Measurements from ENCODE around the gene DGKG.

The DGKG gene

DNA sequence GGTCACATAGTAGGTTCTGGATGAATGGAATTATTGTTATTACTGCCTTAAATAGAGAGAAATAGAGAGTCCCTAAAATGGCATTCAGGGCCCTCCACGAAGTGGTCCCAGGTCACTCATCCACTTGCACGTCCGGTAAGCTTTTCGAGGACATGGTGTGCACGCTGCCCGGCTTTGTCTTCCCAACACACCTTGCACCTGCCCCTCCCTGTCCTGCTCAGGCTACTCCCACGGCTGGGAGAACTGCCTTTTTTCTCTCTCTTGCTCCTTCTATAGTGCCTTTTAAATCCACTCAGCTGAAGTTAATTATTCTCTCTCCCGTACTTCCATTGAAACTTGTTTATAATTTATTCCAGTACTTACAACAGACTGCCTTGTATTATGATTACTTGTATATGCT, 5.6 kb upstream of the DGKG start:
- DNase-seq (ENCODE audit: low read depth) = no peak

DNA sequence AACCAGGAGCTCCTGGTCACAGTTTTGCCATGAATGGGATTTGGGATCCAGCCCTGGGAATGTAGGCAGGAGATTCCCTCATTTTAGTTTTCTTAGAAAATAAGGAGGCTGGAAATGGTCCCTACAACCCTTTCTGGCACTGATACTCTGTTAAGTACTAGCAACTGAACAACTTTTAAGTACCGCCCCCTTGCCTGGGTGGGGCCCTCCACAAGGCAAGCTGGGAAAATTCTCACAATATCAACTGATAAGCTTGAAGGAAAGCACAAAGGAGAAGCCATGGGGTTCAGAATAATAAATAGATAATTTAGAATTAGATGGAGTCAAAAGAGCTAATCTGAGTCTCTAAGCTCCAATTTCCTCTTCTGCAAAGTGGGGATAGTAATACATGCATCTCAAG, 4.2 kb upstream of the DGKG start:
- DNase-seq (ENCODE audit: low read depth) = no peak

DNA sequence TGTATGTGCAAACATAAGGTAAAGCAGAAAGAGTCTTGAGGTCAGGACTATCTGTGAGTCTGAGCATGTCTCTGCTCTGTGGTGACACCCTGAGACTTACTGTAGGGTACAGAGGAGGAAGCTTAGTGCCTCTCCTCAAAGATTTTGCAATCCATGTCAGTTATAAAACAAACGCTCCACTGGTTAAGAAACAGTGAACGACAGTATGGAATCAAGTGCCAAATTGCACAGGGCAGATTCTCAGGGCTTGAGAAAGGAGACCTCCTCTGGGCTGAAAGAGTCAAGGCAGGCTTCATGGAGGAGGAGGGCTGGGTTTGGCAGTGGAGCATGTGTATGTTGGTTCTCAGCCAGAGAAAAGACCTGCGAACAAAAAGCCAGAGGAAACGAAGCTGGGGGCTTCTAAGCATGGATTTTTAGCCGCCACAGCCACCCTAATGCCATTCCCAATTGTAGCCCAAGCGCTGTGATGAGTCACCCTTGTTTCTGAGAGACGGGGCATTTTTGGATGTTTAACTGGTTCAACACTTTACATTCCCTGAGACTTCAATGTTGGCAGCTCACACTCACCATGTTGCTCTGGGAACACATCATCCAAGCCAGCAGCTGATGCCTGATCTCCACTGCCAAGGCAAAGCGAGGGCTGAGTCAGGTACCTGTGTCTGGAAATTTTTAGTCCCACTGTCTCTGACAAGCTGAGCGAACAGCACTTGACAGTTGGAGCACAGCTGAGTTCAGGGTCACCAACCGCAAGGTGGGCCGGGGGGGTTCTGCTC, 3.4 kb upstream of the DGKG start:
- DNase-seq (ENCODE audit: low read depth) = no peak

DNA sequence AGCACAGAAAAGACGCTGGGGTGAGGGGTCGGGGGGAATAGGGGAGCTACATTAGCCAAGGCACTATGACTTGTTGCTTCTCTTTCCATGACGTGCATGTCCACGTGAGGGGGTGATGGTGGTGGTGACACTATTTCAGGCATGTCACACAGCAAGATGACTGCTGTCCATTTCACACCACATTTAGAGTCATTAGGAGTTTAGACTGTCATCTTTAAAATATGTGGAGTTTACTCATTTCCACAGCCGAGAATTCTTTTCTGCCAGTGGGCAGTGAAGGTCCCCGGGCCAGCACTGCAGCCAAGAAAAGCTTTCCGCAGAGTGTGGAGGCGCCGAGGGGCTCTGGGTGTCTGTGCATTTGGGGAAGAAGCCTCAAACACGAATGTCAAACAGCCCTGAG, 954 bp upstream of the DGKG start:
- no peak for DNase-seq (ENCODE audit: low read depth)

DNA sequence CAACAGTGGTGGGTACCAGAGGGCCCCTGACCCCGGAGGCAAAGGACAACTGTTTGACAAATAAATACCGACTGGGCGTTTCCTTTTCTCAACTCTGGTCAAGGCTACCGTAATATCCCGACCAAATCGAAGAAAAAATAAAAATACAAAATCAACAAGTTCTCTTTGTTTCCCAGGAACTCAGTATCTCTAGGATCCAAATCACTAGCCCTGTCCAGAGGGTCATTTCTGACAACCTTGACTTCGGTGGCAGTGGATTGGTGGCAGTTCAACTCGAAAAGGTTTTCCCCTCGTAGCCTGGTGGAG, 456 bp upstream of the DGKG start:
- DNase-seq (ENCODE audit: low read depth) = no peak

DNA sequence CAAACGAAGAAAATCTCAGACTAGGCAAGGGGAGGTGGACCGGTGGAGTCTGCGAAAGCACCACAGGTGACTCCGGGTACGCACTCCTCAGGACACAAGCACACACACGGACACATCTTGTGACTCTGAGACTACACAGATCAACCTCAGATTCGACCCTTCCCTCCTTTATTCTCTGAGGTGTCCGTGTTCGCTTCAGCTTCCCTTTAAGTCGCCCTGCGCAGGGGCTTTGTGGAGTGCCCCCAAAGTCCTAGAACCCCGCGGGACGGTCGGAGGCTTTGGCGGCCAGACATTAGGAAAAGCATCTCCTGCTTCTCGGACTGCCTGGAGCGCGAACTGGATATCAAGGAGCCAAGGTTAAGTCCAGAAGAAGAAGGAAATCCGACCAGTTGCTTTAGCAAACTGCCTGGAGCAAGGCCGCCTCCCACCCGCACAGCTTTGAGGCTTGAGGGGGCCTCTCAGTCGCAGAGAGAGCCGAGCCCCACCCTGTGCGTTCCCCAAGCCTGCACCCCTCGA, 730 bp downstream of the DGKG start:
- DNase-seq (ENCODE audit: low read depth) = no peak

DNA sequence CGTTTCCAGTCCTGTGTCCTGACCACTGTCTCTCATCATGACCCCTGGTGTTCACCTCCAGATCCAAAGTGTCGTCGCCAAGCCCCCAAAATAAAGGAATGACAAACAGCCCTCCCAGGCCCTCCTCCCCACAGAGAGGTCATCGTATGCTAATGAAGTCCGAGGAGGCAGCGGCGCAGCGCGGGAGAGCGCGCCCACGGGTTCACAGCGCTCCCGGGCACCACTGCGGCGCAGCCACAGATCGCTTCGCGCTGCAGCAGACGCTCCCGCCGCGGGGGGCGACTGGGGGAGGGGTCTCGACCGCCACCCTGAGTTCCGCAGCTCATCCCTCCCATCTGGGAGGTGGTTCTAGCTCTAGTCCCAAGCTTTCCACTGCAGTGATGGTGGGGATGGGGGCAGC, 1.3 kb downstream of the DGKG start:
- DNase-seq (ENCODE audit: low read depth) = no peak

DNA sequence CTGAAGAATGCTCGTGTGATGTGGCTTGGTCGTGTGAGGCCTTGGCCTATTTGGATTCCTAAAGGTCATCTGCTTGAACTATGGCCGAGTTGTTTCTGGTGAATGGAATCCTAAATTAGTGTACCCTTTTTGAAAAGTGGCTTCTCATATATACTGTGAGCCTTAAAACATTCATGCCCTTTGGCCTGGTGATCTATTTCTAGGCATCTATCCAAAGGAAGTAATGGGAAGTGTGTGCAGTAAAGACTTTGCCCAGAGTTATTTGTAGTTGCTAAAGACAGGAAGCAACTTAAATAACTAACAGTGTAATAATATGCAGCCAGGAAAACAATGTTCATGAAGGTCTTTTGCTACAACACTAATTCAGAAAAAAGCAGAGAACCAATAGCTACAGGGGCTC, 3.0 kb downstream of the DGKG start:
- DNase-seq (ENCODE audit: low read depth) = no peak

DNA sequence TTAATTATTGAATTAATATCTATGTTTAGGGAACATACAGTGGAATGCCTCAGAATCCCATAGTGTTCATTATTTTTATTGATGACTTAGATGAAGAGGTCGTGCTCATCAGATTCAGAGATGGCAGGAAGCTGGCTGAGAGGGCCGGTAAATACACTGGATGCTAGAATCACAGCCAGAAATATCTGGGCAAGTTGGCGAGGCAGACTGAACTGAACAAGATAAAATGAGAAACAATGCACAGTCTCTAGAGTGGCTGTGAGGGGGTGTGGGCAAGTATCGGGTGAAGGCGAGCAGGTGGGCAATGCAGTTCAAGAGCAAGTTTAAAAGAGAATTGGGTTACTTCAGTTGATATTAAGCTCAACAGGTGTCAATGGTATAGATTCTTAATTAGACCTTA, 5.9 kb downstream of the DGKG start:
- DNase-seq (ENCODE audit: low read depth) = no peak

DNA sequence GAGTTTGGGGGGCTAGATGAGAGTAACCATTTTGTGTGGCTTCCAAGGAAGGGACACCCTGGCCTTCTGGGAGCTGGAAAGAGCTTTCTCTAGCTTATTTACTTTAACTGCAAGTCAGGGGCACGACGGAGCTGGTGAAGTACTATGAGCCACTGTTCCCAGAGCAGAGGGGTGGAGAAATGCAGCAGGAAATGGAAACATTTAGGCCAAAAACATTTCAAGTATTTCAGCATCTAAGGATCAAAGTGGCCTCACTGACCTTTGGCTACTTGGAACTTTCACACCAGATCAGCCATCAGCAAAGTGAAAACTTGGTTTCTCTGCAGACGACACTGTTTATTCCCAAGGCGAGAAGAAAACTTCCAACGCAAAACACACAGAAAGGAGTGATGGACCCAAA, 7.9 kb downstream of the DGKG start:
- no peak for DNase-seq (ENCODE audit: low read depth)

DNA sequence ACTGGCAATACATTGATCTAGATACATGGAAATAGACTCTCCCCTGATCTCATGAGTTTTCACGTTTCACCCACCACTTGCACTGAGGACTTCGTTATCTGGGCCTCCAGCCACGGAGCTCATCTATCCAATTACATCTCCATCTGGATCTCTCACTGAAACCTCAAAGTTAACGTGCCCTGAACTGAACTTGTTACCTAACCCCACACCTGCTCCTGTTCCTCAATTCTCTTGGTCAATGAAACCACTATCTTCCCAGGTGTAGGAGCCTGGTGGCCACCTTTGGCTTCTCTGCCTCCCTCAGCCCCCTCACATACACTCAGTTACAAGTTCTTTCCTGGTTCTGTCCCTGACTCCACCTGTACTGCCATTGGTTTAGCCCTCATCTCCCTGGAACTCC, 9.7 kb downstream of the DGKG start:
- no peak for DNase-seq (ENCODE audit: low read depth)

DNA sequence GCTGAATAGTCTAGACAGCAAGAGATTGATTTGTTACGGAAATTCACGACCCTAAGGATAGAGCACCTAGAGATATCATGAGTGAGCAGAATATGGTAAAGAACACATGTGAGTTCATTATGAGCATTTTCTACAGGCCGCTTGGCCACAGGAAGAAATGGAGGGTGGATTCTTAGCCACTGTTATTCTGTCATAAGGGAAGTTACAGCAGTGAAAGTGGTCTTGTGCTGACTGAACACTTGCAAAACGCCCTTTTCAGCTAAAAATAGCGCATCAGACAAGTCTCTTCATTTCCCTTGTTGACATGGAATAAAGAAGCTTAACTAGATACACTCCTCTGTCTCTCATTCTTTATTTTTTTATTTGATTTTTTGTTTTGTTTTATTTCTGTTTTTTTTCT, 19.8 kb downstream of the DGKG start:
- DNase-seq (ENCODE audit: low read depth) = no peak

DNA sequence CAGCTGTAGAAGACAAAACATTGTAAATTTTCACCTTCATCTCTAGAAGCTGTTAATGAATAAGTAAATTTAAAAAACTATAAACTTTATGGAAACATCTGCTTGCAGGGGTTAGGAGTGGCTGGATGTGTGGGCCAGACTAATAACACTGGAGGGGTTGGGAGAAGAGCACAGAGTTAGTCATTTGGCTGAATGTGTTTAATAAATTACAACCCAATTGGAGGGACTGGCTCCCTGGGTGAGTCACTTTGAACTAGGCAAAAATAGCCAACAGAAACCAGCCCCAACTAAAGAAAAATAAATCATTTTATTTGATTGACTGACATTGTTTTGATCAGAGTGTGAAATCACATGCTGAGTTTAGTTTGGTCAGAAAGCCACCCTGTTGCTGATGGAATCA, 21.8 kb downstream of the DGKG start:
- DNase-seq (ENCODE audit: low read depth) = no peak

DNA sequence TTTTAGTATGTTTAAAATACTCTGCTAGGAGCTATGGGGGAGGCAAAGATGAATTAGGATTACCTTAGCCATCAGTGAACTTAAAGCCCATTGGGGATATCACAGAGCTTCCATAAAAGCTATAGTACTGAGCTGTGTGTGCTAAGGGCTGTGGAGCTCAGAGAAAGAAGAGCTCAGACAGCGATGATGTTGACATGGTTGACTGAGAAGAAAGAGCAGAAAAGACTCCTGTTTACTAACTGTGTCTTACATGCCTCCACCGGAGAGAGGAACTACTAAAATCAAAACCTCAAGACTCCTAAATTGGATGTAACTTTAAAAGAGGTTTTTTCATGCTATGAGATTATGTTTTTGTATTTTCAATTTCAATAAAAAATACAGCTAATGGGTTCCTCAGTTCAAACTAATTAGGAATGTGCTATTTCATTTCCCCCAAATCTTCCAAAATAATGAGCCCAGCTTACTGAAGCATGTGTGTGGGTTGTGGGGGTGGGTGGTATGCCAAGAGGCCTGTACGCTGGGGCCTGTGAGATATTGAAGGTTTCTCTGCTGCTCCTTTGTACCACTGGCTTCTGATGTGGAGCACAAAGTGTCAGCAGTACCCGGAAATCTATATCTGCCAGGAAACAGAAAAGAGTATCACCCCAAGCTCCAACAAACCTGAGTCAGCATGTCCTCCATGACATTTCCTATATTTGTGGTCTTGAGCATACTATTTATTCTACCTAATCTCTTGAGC, 22.7 kb downstream of the DGKG start:
- no peak for DNase-seq (ENCODE audit: low read depth)

DNA sequence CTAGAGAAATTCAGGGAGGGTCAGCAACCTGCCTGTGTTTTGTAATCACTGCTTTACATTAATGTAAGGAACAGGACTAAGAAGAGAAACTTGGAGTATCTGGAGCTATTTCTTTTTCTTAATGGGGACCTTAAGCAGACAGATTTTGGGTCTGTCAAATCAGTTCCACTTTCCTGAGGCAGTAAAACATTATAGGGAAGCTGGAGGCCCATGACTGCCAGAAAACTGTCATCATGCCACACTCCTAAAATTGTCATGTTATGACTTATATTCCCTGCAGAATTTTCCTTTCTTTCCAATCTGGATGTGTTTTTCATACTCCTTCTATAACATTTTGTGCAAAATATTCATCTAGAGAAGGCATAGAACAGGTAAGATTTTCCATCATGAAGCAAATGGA, 28.8 kb downstream of the DGKG start:
- no peak for DNase-seq (ENCODE audit: low read depth)

DNA sequence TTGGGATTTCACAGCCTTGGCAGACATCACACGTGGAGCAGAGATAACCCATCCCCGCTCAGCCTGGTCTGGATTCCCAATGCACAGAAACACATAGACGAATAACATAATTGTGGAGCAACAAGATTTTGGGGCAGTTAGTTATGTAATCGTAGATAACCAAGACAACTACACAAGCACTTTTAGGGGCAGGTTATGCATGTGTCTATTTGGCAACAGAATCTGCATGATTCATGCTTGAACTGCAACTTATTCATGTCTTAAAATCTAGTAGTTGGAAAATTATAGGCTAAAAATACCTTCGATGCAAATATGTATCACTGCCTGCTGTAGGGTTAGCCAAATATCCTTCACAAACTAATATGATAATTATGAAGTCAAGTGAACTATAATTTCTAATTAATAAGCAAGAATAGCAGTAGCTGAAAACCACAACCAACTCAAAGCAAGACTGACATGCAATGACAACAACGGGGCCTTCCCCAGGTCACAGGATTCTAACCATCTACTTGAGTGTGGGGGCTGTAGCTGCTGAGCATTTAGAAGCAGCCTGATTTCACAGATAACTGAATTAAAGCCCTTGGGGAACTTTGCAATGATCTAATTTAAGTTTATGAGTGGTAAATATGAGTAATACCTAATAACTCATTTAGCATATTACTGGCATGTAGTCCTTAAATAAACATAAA, 31.1 kb downstream of the DGKG start:
- DNase-seq (ENCODE audit: low read depth) = no peak

DNA sequence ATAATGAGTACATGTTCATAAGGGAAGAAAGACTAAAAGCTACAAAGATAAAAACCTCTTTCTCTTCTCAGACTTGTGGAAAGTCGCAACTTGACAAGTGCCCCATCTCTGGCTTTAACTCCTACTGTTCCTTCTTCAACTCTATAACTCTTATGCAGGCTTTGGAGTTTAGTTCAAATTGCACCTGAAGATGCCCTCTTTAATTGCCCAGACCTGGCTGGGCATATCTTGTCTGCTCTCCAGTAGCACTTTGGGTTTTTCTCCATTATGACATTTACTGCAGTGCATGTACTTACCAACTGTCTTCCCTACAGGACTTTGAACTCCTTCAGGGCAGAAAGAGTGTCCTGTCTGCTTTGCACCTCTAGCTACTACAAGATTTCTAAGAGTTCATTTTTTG, 32.4 kb downstream of the DGKG start:
- DNase-seq (ENCODE audit: low read depth) = no peak

DNA sequence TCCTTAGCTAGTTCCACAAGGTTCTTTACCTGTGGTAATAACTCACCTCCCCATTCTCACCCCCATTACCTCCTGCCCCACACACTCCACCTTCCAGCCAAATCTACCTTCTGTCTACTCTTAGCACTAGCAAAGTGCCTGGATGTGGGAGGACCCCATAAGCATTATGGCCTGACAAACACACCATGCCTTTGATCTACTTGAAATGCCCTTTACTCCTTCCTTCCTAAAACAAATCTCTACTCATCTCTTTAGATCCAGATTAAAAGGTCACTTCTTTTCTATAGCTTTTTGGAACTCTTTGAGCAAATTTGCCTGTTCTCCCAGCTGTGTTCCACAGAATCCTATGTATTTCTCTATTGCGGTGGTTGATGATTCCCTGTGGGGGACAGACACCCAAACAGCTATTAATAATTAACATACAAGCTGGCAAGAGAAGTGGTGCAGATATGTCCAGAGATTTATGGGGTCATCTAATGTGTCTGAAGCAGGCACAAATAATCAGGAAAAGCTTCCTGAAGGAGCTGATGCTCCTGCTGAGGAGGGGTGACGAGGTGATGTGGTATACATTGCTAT, 34.0 kb downstream of the DGKG start:
- DNase-seq (ENCODE audit: low read depth) = no peak

DNA sequence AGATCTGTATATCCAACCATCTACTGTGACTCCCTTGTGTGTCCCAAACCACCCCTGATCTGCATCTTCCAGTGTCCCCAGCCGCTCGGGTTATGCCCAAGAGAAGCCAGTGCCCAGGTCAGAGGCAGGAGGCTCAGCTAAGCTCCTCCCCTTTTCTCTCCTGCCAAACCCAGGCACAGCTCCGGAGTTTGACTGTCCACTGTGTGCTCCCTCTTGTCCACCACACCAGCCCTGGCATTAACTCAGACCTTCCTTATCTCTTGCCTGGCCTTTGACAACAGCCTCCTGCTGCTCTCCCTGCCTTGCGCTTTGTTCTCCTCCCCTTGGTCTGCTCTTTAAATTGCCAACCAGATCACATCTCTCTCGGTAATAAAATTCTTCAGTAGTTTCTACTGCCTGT, 39.3 kb downstream of the DGKG start:
- DNase-seq (ENCODE audit: low read depth) = no peak

DNA sequence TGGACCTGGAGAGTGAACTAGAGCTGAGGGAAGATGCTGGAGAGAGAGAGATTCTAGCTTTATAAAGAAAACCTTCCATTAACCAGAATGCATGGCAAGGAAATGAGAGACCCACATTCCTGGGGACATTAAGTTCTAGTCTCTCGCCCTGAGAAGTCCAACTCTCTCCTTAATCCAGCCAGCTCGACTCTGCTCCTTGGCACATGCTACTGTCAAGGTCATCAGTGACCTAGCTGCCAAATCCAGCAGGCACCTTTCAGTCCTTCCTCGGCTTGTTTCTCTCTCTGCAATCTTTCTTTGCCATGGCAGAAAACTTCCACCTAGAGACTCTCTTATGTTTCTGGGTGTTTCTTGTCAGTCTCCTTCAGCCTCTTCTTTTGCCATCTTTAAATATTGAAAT, 40.3 kb downstream of the DGKG start:
- DNase-seq (ENCODE audit: low read depth) = no peak

DNA sequence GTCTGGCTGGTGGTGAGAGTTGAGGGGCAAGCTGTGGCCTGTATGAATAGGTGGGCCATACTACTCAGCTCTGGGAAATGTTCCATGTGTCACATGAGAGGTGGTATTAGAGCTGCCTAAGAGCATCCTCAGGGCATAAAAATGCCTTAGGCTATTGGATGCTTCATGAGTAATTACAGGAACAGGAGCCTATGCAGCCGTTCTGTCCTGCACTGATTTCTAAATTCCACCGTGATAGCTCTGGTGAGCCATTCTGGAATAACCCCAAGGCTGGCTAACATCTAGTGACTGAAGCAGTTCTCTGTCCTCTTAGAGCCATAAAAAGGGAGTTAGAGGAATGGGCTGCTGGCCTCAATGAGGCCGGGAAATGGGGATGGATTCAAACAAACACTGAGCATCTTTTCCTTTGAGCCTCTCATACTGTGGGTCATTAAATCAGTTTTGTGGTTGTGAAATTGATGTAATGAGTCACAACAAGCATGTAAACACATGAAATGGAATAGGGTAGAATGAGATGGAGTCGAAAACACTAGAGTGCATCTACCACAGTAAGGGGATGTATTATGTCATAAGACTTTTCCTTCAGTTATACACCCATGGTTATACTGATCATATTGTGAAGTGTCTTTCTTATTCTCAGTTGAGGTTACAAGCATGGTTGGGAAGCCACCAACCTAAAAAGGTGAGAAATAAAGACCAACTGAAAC, 41.0 kb downstream of the DGKG start:
- DNase-seq (ENCODE audit: low read depth) = no peak

DNA sequence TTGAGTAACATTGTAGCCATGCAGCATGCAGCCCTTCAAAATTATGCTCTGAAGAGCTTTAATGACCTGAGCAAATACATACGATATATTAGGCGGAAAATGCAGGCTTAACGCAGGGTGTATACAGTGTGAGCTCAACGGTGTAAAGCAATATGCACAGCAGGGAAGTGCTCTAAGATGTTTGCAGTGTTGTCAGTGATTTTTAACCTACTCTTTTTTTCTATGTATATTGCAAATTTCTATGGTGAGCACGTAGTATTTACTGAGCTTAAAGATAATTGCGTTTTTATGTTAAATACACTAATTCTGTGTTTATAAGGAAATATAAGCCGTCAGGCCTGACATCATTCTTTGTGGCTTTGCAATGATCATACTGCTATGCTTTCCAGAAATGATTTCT, 42.1 kb downstream of the DGKG start:
- no peak for DNase-seq (ENCODE audit: low read depth)

All from activated T-cell treated with anti-CD3 and anti-CD28 coated beads for 1 hour (primary cell).